Aorta (tissue), 5 donors: ENCODE results near the gene MAST4. TPM values are rescaled to one million over a fixed set of nuclear protein-coding genes. Genes with fewer than 3 reads are reported as not detected.

ENCODE experiments used
- ATAC-seq: fragments of 200-7000 bp; cut with Tn5 transposase; one replicate; pipeline ENCODE4 v1.9.1; 2022; ENCODE audit warnings: moderate library complexity; ENCODE audit not compliant: low FRiP score
- DNase-seq, 2 donors: peaks; one replicate each; pipeline ENCODE4 v3.0.0-alpha.2; 2020
- H3K27ac ChIP-seq, 2 donors: one replicate each; pipeline ENCODE4 v1.5.1; 2013; ENCODE audit warnings: low read length in 2 of 2, mild to moderate bottlenecking in 2 of 2, moderate library complexity in 2 of 2, control low read depth in 1 of 2, inconsistent platforms in 1 of 2, low read depth in 1 of 2
- H3K27me3 ChIP-seq, 2 donors: one replicate each; pipeline ENCODE4 v1.6.1; 2013; ENCODE audit warnings: control low read depth in 1 of 2, low read length in 1 of 2, mild to moderate bottlenecking in 1 of 2, moderate library complexity in 1 of 2; ENCODE audit not compliant: insufficient read depth in 2 of 2, control insufficient read depth in 1 of 2
- H3K36me3 ChIP-seq, 2 donors: one replicate each; pipeline ENCODE4 v1.6.1; 2013; ENCODE audit warnings: control low read depth in 1 of 2, low read length in 1 of 2, mild to moderate bottlenecking in 1 of 2; ENCODE audit not compliant: insufficient read depth in 2 of 2, control insufficient read depth in 1 of 2
- H3K4me1 ChIP-seq, 2 donors: one replicate each; pipeline ENCODE4 v1.6.1; 2013; ENCODE audit warnings: low read length in 2 of 2, control low read depth in 1 of 2, mild to moderate bottlenecking in 1 of 2, moderate library complexity in 1 of 2; ENCODE audit not compliant: insufficient read depth in 2 of 2, control insufficient read depth in 1 of 2
- H3K4me3 ChIP-seq, 2 donors: one replicate each; pipeline ENCODE4 v1.5.1; 2013; ENCODE audit warnings: low read length in 2 of 2, control low read depth in 1 of 2, mild to moderate bottlenecking in 1 of 2
- H3K9me3 ChIP-seq: one replicate; pipeline ENCODE4 v1.6.1; 2013; ENCODE audit warnings: mild to moderate bottlenecking, low read length; ENCODE audit not compliant: control insufficient read depth
- WGBS, 2 donors: extraction: QIAGEN DNeasy Blood & Tissue Kit; methylation state at CpG; one replicate each; pipeline ENCODE4 v1.1.7; 2013; 5-methylcytosine and 5-hydroxymethylcytosine counted together
- intact Hi-C, 2 donors: fragments of 100-400 bp; cut with DNase I; formaldehyde crosslinking; loops; one replicate each; pipeline versions ENCODE4 v1.14.2 to v1.15.0; 2022
- polyA plus RNA-seq, 2 donors: library from polyadenylated mRNA; stranded (reverse); fragments of 200-250 nt; gene quantifications; one replicate each; pipeline ENCODE4 v1.2.3, GENCODE V29; 2013
- total RNA-seq, 2 donors: library from RNA; stranded (reverse); fragmentation: NEBNext Ultra II Directional; extraction: Animal tissue kit (Norgen Biotek cat#: 25700); gene quantifications; one replicate each; pipeline ENCODE4 v1.2.1, GENCODE V29; 2021
- donor health status: healthy with polysubstance abuse.
- donor health status: Bipolar disorder and iron deficiency.
- donor health status: DM: no; HTN: no; CAD: no.
- donor health status: DM: no; HTN: no; CAD: no.
- donor health status: DM: yes; HTN: yes; CAD: no.

The MAST4 gene
- total and polyA plus RNA-seq, 4 donors = 2.4 to 66.5 (median 24.9) TPM

DNA sequence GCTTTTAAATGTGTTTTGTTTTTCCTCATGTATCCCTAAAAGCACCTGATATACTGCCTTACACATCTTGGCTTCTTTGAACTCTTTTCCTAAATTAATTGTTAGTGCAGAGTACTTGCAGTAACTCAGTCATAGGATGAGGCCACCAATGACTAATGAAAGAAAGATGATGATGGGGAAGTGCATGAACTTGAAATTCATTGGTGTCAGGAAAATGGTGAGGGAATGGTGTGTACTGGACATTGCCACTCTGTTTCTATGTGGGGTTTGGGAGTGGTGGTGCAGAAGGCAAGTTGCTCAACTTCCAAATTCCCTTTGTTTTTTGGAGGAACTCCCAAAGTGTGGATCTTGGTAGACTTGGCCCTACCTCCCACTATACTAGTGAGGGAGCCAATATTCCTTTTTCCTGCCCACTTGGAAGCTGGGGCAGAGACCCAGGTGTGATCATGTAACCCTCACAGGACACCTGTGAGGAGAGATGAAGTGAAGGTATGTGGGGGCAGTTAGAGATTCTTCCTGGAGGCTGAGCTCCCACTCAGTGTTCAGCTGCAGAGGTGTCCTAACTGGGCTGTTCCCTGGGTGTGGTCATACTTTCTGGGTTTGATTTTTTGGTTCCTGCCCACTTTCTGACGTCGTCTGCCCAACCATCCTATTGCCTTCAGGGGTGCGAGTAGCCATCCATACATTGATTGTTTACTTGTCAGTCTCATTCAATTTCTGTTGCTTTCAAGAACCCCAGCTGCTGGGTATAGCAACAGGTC lies 298.5 kb downstream of the MAST4 start:
- Histone ChIP-seq H3K36me3 (no peaks in the 10 kb centered on the region), H3K27me3 (no peaks in the 10 kb centered on the region), H3K4me3 (no peak overlapping the region), H3K4me1 (no peaks in the 10 kb centered on the region), H3K9me3 (no peaks in the 10 kb centered on the region), H3K27ac (no peak overlapping the region)
- 94 to 96% methylated on average over 3 of the region's 3 CpGs for WGBS, 2 donors
- DNase-seq (no peak), ATAC-seq (no peak)
- intact Hi-C loops = loop anchor here in 1 of 2 donors (10.0 kb wide), 1 partner anchor 1840 kb away; no protein-coding TSS in a partner anchor

DNA sequence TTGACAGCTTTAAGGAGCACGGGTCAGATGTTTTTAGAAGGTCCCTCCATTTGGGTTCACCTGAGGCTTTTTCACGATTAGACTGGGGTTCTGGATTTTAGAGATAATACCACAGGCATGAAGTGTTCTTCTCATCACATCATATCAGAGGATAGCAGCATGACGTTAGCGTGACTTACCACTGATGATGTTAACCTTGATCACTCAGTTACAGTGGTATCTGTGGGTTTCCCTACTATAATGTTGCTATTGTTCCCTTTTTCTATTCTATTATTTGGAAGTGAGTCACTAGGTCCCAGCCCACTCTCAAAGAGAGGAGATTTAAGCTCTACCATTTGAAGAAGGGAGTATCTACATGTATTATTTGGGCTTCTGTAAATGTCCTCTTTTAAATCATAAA lies 300.0 kb downstream of the MAST4 start:
- Histone ChIP-seq H3K27ac (no peak overlapping the region), H3K9me3 (no peaks in the 10 kb centered on the region), H3K27me3 (no peaks in the 10 kb centered on the region), H3K4me1 (no peaks in the 10 kb centered on the region), H3K4me3 (no peak overlapping the region), H3K36me3 (no peaks in the 10 kb centered on the region)
- intact Hi-C loops = loop anchor here in 1 of 2 donors (10.0 kb wide), 1 partner anchor 1839 kb away; no protein-coding TSS in a partner anchor
- ATAC-seq (no peak), DNase-seq (no peak)
- 87 to 93% methylated on average over 4 of the region's 4 CpGs for WGBS, 2 donors

DNA sequence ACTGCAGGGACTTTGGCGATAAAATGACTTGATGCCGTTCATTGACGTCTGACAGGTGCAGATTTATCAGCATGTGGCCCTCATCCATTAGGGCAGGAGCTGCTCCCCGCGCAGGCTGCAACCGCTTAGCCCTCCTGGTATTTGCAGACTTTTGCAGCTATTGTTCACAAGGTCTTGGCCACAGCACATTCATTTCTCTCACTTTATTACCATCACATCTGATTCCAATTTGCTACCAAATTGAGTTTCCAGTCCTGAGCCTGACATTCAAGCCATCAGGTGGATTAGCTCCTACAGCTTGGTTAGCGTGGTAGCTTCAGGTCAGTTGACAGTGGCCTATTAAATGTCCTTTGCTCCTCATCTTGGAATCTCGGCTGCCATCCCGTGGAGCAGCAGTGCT lies 301.2 kb downstream of the MAST4 start:
- H3K27ac ChIP-seq = no peak overlapping the region
- no peak for ATAC-seq
- intact Hi-C loops = loop anchor here in 1 of 2 donors (10.0 kb wide), 1 partner anchor 1837 kb away; no protein-coding TSS in a partner anchor
- no peak overlapping the region for H3K4me3 ChIP-seq
- no peaks in the 10 kb centered on the region for H3K4me1 ChIP-seq
- 91 to 95% methylated on average over 9 of the region's 9 CpGs for WGBS, 2 donors
- DNase-seq = no peak
- H3K9me3 ChIP-seq = no peaks in the 10 kb centered on the region
- H3K36me3 ChIP-seq = no peaks in the 10 kb centered on the region
- H3K27me3 ChIP-seq = no peaks in the 10 kb centered on the region

DNA sequence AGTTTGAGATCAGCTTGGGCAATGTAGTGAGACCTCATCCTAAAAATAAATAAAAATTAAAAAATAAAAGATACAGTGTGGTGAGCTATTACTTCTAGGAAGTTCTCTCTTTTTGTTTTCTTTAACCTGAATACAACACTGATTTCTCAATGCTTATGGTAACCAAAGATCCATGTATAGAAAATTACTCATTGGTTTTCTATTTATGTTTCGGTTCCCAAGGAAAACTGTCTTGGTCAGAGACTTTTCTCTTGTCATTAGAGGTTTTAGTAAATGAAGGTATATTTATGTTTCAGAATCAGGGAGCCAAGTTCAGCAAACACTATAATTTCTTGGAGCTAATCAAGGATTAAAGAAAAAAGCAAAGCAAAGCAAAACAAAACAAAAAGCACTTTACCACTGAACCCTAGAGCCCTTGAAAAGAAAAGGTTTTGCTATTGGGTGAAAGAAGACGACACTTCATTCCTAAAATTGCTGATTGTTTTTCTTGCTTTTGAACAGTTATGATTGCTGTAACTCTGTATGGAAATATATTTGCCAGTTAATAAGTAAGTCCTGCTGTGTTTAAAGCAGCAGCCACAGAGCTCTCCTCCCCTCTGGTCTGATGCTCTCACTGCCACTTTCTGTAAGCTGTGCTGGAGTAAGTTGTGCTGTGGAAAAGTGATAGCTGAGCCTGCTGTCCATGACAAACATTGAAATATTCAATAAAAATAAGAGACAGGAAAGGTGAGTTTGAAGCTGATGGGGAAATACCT lies 302.2 kb downstream of the MAST4 start:
- WGBS, 2 donors = 68 to 72% methylated on average over 2 of the region's 2 CpGs
- DNase-seq = no peak
- H3K9me3 ChIP-seq = no peaks in the 10 kb centered on the region
- no peaks in the 10 kb centered on the region for H3K36me3 ChIP-seq
- no peaks in the 10 kb centered on the region for H3K27me3 ChIP-seq
- no peak for ATAC-seq
- H3K4me3 ChIP-seq = no peak overlapping the region
- H3K4me1 ChIP-seq = no peaks in the 10 kb centered on the region
- H3K27ac ChIP-seq = no peak overlapping the region
- intact Hi-C loops = loop anchor here in 1 of 2 donors (10.0 kb wide), 1 partner anchor 1836 kb away; no protein-coding TSS in a partner anchor

DNA sequence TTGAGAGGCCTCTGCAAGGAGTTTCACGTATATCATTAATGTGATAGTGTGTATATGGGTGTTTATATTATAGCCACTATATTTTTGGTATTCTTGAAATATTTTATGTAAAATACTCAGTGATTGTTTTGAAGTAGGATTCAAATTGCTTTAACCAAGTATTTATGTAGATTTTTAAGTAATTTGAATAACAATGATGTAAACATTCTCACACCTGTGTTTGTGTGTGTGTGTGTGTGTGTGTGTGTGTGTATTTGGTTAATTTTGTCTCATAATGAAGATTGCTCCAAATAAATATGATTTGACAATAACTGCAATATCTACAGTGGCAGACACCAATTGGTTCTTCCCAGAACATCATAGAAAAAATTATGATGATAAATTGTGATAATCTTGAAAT lies 307.0 kb downstream of the MAST4 start:
- no peak for ATAC-seq
- intact Hi-C loops = no loop called here
- 95% methylated on average over 1 of the region's 1 CpG for WGBS, 2 donors
- no peak overlapping the region for H3K27ac ChIP-seq
- H3K4me1 ChIP-seq = no peaks in the 10 kb centered on the region
- no peaks in the 10 kb centered on the region for H3K36me3 ChIP-seq
- no peak for DNase-seq
- no peak overlapping the region for H3K4me3 ChIP-seq
- H3K27me3 ChIP-seq = no peaks in the 10 kb centered on the region
- H3K9me3 ChIP-seq = no peaks in the 10 kb centered on the region

DNA sequence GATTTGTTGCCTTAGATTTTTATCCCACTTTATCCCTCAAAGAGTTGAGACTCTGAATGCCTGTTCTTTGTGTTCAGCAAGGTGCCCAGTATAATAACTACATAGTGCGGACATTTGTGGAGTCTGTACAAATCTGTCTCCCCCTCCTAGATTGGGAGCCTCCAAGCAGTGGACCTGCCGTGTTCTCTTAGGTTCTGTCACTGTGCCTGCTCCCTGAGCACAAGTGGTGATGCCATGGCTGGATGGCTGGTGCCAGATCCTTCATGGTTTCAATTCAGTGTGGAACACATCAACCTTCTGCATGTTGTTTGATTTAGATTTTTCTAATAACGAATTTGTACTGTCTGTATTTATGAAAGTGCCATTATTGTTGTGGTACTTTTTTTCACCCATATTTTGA lies 307.5 kb downstream of the MAST4 start:
- H3K27me3 ChIP-seq = no peaks in the 10 kb centered on the region
- H3K36me3 ChIP-seq = no peaks in the 10 kb centered on the region
- WGBS, 2 donors = 84% methylated on average over 3 of the region's 3 CpGs
- DNase-seq (no peak), ATAC-seq (no peak)
- H3K4me1 ChIP-seq = no peaks in the 10 kb centered on the region
- H3K9me3 ChIP-seq = no peaks in the 10 kb centered on the region
- no peak overlapping the region for H3K4me3 ChIP-seq
- intact Hi-C loops = no loop called here
- no peak overlapping the region for H3K27ac ChIP-seq

DNA sequence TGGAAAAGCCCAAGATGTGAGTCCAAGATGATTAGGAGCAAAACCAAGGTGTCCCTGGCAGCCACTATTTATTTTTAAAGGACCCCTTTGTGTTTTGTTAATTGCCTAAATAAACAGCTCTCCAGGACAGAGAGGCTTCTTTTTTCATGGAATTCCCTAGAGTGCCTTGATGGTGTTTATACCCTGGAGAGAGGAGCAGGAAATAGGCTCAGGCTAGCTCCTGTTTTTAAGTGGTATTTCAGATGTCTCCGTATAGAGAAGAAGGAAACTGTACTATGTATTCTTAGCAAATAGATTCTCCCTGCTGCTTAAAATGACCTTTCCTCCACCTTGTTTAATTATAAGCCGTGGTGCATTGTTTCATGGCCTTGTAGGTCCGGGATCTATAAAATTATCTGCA lies 308.0 kb downstream of the MAST4 start:
- no peak for DNase-seq
- ATAC-seq = no peak
- H3K27ac ChIP-seq = no peak overlapping the region
- H3K4me3 ChIP-seq = no peak overlapping the region
- H3K9me3 ChIP-seq = no peaks in the 10 kb centered on the region
- 70 to 72% methylated on average over 3 of the region's 3 CpGs for WGBS, 2 donors
- H3K27me3 ChIP-seq = no peaks in the 10 kb centered on the region
- intact Hi-C loops = no loop called here
- H3K4me1 ChIP-seq = no peaks in the 10 kb centered on the region
- H3K36me3 ChIP-seq = no peaks in the 10 kb centered on the region

DNA sequence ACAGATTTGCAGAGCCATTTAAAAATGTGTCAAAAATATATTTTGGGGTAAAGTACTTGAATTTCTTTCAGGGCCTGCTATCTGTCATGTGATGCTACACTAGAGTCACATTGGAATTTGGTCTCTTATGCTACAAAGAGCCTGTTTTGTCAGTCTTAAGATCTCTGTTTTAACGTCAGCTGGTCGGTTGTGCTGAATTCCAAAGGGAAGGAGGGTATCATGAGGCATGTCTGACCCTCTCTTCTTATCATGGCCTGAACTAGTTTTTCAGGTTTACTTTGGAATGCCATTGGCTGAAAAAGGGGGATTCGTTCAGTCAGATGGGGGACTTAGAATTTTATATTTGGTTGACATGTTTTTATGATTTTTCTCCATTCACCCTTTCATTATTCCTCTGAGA lies 309.8 kb downstream of the MAST4 start:
- H3K27me3 ChIP-seq = no peaks in the 10 kb centered on the region
- H3K4me1 ChIP-seq = no peaks in the 10 kb centered on the region
- H3K27ac ChIP-seq = no peak overlapping the region
- H3K9me3 ChIP-seq = no peaks in the 10 kb centered on the region
- intact Hi-C loops = no loop called here
- H3K4me3 ChIP-seq = no peak overlapping the region
- DNase-seq (no peak), ATAC-seq (no peak)
- WGBS, 2 donors = 87 to 88% methylated on average over 3 of the region's 3 CpGs
- H3K36me3 ChIP-seq = no peaks in the 10 kb centered on the region

DNA sequence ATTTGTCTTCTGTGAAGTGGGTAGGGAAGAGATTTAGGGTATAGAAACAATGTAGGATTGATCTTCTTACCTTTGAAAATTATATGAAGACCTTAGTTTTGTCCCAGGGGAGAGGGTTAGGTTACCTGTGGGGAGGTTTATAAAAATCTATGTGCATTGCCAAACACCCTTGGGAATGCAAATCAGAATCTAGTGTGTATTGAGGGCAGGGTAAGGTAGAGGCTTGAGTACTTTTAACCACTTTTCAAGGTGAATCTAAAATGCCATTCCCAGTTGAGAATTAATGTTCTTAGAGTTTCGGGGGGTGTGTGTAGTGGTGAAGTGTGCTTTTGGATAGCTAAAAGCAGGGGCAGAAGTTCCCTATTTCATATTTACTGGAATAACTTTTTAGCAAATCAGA lies 312.0 kb downstream of the MAST4 start:
- intact Hi-C loops = no loop called here
- no peak for DNase-seq
- Histone ChIP-seq H3K4me1 (no peaks in the 10 kb centered on the region), H3K36me3 (no peaks in the 10 kb centered on the region), H3K9me3 (no peaks in the 10 kb centered on the region), H3K4me3 (no peak overlapping the region), H3K27me3 (no peaks in the 10 kb centered on the region), H3K27ac (no peak overlapping the region)
- WGBS, 2 donors = 91 to 100% methylated on average over 1 of the region's 1 CpG
- no peak for ATAC-seq
